ENCODE data around the gene EDA.
"Not testable (repeated sequence)": the region's sequence is repeated elsewhere in the genome, so short reads cannot be mapped to it uniquely, and the experiment has no call there.

EDA gene

DNA sequence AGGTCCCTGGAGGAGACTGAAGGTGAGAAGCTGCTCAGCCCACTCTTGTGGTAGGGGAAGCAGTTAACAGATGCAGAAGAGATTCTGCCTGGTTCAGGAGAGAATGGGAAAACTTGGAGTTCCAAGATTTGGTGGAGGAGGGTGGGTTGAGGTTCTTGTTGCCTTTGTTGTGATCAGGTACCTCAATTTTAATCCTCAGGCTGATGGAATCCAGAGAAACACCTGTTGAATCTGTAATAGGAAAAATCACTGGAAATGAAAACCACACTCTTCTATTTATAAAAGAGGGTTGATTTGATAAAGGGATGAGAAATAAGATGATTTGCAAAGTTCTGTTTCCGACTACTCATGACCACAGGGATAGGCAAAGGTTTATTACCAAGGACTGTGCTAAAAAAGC is 132.1 kb downstream of the EDA start:
- no peak for DNase-seq

GRCh38 chrX:69759921-69760625 is 144.2 kb downstream of the EDA start:
- no peak for DNase-seq

DNA sequence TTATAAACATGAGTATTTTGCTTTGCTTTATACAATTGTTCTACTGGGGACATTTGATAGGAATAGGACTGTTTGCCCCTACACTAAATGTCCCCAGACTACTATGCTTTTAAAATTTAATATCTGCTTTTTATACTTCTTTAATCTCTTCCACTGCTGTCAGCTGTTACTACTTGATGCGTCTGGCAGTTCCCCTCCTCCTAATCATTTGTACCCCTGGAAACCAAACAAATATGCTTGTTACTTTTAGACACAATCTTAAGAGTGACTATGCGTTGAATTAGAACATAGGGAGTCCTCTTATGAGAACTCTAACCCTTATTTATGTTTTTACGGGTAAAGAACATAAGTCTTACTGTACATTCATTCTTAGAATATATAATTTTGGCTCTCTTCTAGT is 145.7 kb downstream of the EDA start:
- DNase-seq, result no peak

DNA sequence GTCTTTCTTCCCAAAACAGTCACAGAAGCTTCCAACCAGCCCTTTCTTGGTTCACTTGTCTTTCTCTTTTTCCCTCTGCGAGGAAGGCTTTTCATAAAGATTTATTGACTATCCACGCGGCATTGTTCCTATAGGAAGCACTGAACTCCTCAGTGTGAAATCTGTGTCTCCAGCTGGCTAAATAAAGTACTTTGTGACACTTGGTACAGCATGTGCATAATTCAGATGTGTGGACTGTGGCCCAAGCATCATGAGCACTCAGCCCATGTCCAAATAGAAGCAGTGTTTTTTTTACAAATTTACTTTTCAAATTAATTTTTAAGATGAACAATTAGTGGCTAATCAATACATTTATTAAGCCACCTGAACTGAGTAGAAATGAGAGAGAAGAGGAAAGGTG is 146.4 kb downstream of the EDA start:
- no peak for DNase-seq

GRCh38 chrX:69793260-69793935 is 177.5 kb downstream of the EDA start:
- no peak for DNase-seq

- DNase-seq, result no peak
These were observed 179.8 kb downstream of the EDA start for GRCh38 chrX:69795702-69796101.

GRCh38 chrX:69807400-69807799 is 191.5 kb downstream of the EDA start:
- no peak for DNase-seq

GRCh38 chrX:69808375-69808774 is 192.5 kb downstream of the EDA start:
- DNase-seq, result no peak

DNA sequence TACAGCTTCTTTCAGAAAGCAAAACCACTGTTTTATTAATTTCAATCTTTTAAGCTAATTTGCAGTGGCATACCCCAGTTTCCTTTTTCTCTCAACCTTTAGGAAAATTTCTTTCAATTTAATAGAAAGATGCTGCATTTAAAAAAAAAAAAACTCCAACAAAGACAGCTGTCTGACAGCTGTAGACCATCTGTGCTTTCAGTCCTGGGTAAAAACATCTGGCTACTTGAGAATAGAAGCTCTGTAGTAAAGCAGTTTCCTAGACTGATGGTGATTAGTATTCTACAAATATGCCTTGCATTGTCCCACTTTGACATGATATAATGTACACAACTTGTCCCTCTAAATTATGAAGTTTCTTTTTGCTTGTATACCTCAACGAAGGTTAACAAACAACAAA is 197.8 kb downstream of the EDA start:
- no peak for DNase-seq

GRCh38 chrX:69815063-69815462 is 199.2 kb downstream of the EDA start:
- DNase-seq, result no peak

DNA sequence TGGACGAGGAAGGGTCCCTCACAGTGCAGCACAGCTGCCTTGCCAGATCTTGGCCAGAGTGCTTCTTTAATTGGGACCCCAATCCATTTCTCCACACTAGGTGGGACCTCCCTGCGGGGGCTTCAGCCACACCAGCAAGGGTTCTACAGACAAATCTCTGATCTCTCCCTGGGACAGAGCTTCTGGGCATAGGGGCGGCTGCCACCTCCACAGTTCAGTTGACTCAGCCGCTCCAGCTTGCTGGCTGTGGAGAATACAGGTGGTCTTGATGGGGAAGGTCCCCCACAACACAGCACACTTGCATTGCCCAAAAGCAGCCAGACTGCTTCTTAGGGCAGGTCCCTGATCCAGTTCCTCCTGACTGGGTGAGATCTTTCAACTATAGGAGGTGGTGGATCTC is 199.6 kb downstream of the EDA start:
- no peak for DNase-seq

DNA sequence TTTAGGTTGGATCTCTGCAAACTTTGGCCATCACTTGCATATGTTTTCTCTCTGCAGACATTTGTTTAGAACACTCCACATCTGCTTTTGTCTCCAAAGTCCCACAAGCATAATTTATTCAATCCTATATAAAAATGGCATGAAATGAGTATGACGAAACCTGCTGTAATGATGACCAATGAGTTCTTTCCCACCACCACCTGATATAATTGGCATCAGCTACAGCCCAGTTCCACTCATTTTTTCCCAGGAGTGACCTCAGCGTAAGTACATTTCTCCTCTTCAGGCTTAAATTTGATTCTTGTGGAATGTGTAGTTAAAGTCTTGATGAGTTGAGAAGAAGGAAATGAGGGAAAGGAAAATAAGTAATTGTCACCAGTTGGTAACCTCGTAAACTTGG is 228.7 kb downstream of the EDA start:
- no peak for DNase-seq

DNA sequence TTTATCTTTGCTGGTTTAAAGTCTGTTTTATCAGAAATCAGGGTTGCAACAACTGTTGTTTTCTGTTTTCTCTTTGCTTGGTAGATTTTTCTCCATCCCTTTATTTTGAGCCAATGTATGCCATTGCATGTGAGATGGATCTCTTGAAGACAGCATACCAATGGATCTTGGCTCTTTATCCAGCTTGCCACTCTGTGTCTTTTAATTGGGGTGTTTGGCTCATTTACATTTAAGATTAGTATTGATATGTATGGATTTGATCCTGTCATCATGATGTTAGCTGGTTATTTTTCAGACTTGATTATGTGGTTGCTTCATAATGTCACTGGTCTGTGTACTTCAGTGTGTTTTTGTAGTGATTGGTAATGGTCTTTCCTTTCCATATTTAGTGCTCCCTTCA is 244.1 kb downstream of the EDA start:
- DNase-seq, result not testable (repeated sequence)

DNA sequence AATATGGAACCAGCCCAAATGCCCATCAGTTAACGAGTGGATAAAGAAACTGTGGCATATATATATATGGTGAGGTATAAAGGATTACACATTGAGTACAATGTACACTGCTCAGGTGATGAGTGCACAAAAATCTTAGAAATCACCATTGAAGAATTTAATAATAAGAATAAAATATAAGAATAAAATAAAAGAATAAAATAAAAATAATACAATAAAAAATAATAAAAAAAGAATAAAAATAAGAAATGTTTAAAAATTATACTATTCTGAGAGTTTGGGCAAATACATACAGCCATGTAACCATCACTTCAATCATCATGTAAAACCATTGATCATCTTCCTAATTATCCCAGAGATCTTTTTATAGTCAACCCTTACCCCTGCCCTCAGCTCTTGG is 260.3 kb downstream of the EDA start:
- DNase-seq, result no peak

DNA sequence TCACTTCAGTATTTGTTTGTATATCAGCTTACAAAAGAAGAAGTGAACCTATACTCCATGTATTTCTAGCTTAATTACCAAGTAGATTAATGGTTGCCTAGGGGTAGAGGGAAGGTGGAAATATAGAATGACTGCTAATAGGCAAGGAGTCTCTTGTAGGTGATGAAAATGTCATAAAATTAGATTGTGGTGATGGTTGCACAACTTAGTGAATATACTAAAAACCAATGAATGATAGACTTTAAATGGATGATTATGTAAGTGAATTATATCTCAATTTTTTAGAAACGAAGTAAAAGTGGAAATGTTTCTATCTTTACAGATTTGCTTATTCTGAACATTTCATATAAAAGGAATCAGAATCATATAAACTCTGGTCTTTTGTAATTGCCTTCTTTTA is 268.3 kb downstream of the EDA start:
- no peak for DNase-seq

DNA sequence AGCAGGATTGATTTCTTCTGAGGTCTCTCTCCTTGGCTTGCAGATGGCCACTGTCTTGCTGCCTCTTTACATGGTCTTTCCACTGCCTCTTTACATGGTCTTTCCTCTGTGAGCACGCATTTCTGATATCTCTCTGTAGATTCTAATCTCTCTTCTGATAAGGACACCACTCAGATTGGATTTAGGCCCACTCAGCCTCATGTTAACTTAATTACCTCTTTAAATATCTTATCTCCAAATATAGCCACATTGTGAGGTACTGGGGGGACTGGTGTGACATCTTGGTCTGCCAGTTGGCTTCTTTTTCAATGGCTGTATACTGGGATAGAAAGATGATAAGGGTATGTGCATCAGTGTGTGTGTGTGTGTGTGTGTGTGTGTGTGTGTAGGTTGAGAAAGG is 280.1 kb downstream of the EDA start:
- no peak for DNase-seq

GRCh38 chrX:69900491-69900890 is 284.6 kb downstream of the EDA start:
- no peak for DNase-seq

DNA sequence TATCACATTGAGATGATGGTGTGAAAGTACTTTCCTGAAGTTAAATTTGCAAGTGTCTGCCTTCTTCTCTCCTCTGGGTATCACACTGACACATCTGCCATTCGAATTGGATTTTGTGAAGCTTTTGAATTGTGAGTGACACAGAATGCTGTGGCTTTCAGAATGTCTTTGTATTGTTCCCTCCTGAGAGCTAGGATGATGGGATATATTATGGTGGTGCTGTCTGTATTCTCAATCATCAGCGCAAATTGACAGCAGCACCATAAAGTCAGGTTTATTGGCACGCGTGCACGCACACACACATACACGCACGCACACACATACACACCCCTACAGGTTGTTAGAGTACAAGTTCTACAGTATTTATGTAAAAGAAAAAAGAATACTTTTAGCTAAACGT is 290.5 kb downstream of the EDA start:
- no peak for DNase-seq

DNA sequence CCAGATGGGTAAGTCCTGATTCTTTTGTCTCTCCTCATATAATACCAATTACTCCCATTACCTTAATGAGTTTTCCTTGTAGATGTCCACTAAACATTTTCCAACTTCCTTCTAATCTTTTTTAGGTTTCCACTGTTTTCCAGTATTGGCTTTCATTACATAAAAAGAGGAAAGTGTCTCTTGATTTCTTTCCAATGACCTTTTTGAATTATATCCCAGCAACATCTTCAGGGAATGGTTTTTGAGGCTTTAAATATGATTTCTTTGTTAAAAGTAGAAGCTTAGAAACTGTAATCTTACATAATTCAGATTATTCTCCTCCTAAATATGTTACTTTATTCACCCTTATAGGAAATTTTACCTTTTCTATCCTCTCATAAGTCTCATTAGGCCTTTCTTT is 298.9 kb downstream of the EDA start:
- no peak for DNase-seq

- no peak for DNase-seq
These were observed 303.8 kb downstream of the EDA start for GRCh38 chrX:69919749-69920148.

- DNase-seq, result no peak
These were observed 316.4 kb downstream of the EDA start for GRCh38 chrX:69932323-69932722.

- no peak for DNase-seq
These were observed 332.4 kb downstream of the EDA start for GRCh38 chrX:69948276-69948797.

DNA sequence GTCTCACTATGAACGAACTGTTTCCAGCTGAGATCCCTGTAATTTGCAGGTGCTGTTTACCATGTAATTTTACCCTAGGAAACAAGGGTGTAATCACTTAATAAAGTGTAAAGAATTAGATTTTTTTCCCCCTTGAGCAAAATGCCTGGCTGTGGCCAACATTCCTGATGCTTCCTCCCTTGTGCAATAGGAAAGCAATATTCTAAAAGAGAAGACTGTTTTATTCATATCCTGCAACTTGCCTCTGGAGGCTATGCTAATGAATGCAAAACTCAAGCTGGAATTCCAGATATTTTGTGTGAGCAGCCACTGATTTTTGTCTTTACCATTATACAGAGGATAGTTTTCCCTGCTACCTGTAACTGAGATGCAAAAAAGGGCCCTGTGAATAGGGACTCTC is 335.8 kb downstream of the EDA start:
- no peak for DNase-seq

GRCh38 chrX:69959712-69960111 is 343.8 kb downstream of the EDA start:
- DNase-seq, result no peak

Data from activated CD4-positive, CD25-positive, alpha-beta regulatory T cell treated with anti-CD3 and anti-CD28 coated beads, Interleukin-2, amount 50 U/mL, for 72 hours (primary cell).